ENCODE data around the gene CHIC2. TPM values are rescaled to one million over a fixed set of nuclear protein-coding genes. Genes with fewer than 3 reads are reported as not detected.

The CHIC2 gene
- total and polyA plus RNA-seq, 4 experiments from 2014 or later: 45.3 to 120 (median 49.6) TPM

DNA sequence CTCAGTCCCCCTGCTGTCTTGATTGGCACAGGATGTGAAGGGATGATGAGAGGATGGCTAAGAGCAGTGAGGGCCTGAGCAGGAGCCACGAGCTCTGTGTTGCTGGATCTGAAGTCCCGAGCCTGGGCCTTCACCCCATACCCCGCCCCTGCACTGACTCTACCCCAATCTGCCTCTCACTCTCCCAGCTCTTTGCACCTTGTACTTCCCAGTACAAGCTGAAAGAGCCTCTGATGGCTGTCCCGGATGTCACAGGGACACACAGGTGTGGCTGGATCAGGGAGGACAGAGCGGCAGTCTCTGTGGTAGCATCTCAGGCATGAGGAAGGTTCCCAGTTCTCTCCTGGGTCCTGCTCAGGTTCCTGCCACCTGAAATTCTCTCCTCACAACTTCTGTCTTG is 103.6 kb downstream of the CHIC2 start:
- Mint-ChIP-seq H3K9me3 (no peaks in the 10 kb centered on the region), H3K36me3 (no peaks in the 10 kb centered on the region), H3K27me3 (no peaks in the 10 kb centered on the region), H3K4me1 (no peaks in the 10 kb centered on the region), H3K4me3 (no peak overlapping the region), H3K27ac (no peak overlapping the region)
- no peaks in the 10 kb centered on the region for H3K4me1 ChIP-seq (ENCODE audit: insufficient read depth, low read length)
- no peak overlapping the region for H3K4me3 ChIP-seq (ENCODE audit: low read length in 2 of 2)
- H3K9me3 ChIP-seq (ENCODE audit: control insufficient read depth in 1 of 2, low read length in 2 of 2): no peaks in the 10 kb centered on the region
- no peaks in the 10 kb centered on the region for H3K36me3 ChIP-seq (ENCODE audit: insufficient read depth, low read length)
- no peak for DNase-seq
- intact Hi-C loops (cut with micrococcal nuclease): no loop called here
- H3K27me3 ChIP-seq (ENCODE audit: insufficient read depth, low read length): no peaks in the 10 kb centered on the region
- ChIA-PET POLR2A (ENCODE audit: partially characterized antibody) (no interaction called here), CTCF (ENCODE audit: partially characterized antibody) (no interaction called here)
- no peak overlapping the region for H3K27ac ChIP-seq (ENCODE audit: low read depth, low read length)

Other genes with a start within 250 kb of the CHIC2 start
- gene GSX2, start 35.6 kb upstream of the CHIC2 start, total RNA-seq: not detected
- not detected for gene GSX2, start 35.6 kb upstream of the CHIC2 start, polyA plus RNA-seq
- gene PDGFRA, start 164.7 kb upstream of the CHIC2 start, total RNA-seq: not detected
- not detected for gene PDGFRA, start 164.7 kb upstream of the CHIC2 start, polyA plus RNA-seq

All from CD4-positive, alpha-beta memory T cell (primary cell).